T1000 (cell line): Measurements from ENCODE around the gene IRF6.

Experiments used
- DNase-seq: peaks from one replicate; lab custom pipeline; 2025; ENCODE audit warnings: mixed read lengths; lab: John Stamatoyannopoulos, UW

Gene IRF6

GRCh38 chr1:209759829-209760359 lies 46.0 kb downstream of the IRF6 start:
- no peak for DNase-seq

GRCh38 chr1:209758400-209758799 lies 47.5 kb downstream of the IRF6 start:
- DNase-seq, result no peak

- no peak for DNase-seq
These were observed 49.1 kb downstream of the IRF6 start for GRCh38 chr1:209756615-209757445.

- no peak for DNase-seq
These were observed 49.9 kb downstream of the IRF6 start, which contains the start of gene TRAF3IP3 for GRCh38 chr1:209755926-209756614. Gene TRAF3IP3 (plus strand): TSS chr1:209756053. CDS start chr1:209760040, 3,987 bp downstream.

- DNase-seq, result no peak
These were observed 50.7 kb downstream of the IRF6 start for GRCh38 chr1:209755256-209755655.

- DNase-seq, result no peak
These were observed 53.1 kb downstream of the IRF6 start for GRCh38 chr1:209752890-209753289.

- DNase-seq, result no peak
These were observed 54.2 kb downstream of the IRF6 start for GRCh38 chr1:209751627-209752231.

- DNase-seq, result no peak
These were observed 56.1 kb downstream of the IRF6 start for GRCh38 chr1:209749670-209750323.

- no peak for DNase-seq
These were observed 56.7 kb downstream of the IRF6 start for GRCh38 chr1:209749205-209749604.

- DNase-seq, result no peak
These were observed 57.3 kb downstream of the IRF6 start for GRCh38 chr1:209748620-209749019.

GRCh38 chr1:209747580-209748262 lies 58.2 kb downstream of the IRF6 start:
- DNase-seq, result peak; percentile 80

GRCh38 chr1:209746451-209747165 lies 59.3 kb downstream of the IRF6 start:
- no peak for DNase-seq

- peak; percentile 36 for DNase-seq
These were observed 62.8 kb downstream of the IRF6 start for GRCh38 chr1:209743145-209743482.

GRCh38 chr1:209742409-209743144 lies 63.4 kb downstream of the IRF6 start:
- peak; percentile 36 for DNase-seq

- no peak for DNase-seq
These were observed 64.1 kb downstream of the IRF6 start for GRCh38 chr1:209741889-209742288.

GRCh38 chr1:209741193-209741592 lies 64.7 kb downstream of the IRF6 start:
- DNase-seq, result no peak

GRCh38 chr1:209738270-209738669 lies 67.7 kb downstream of the IRF6 start:
- no peak for DNase-seq

- DNase-seq, result no peak
These were observed 68.8 kb downstream of the IRF6 start for GRCh38 chr1:209737118-209737505.

GRCh38 chr1:209736490-209737117 lies 69.3 kb downstream of the IRF6 start:
- DNase-seq, result no peak
